HepG2 (cell line): Measurements from ENCODE around the gene HCK. TPM values are rescaled to one million over a fixed set of nuclear protein-coding genes. Genes with fewer than 3 reads are reported as not detected.
A peak's percentile ranks its signal among the peaks of the same experiment; 100 is the strongest.

Source experiments
- AHR ChIP-seq: IDR thresholded peaks from 2 replicates; pipeline ENCODE4 v1.6.1; 2018; ENCODE audit warnings: missing genetic modification reagents, missing compliant biosample characterization
- BRD4 ChIP-seq: sonication (generic); formaldehyde crosslinking; IDR thresholded peaks from 2 replicates; pipeline ENCODE4 v1.4.0; 2020; ENCODE audit warnings: missing genetic modification reagents
- CENPT ChIP-seq: sonication (generic); formaldehyde crosslinking; IDR thresholded peaks from 2 replicates; pipeline ENCODE4 v1.8.0; 2022; ENCODE audit warnings: low read depth, mild to moderate bottlenecking, moderate library complexity, missing genetic modification reagents
- FOXK1 ChIP-seq: sonication (generic); formaldehyde crosslinking; IDR thresholded peaks from 2 replicates; pipeline ENCODE4 v1.4.0; 2020; ENCODE audit warnings: low read depth, missing genetic modification reagents, borderline replicate concordance
- HDAC2 ChIP-seq: sonication (generic); formaldehyde crosslinking; IDR thresholded peaks from 2 replicates; pipeline ENCODE4 v1.4.0; 2020; ENCODE audit warnings: missing genetic modification reagents
- NFYB ChIP-seq: sonication (generic); formaldehyde crosslinking; IDR thresholded peaks from 2 replicates; pipeline ENCODE4 v1.4.0; 2020; ENCODE audit warnings: missing genetic modification reagents
- NR2F6 ChIP-seq, 2 experiments: IDR thresholded peaks; 2 replicates each; pipeline ENCODE4 v1.6.1; 2016; ENCODE audit warnings: antibody characterized with exemption in 1 of 2, mild to moderate bottlenecking in 1 of 2
- PHF21A ChIP-seq: sonication (generic); formaldehyde crosslinking; IDR thresholded peaks from 2 replicates; pipeline ENCODE4 v1.5.0; 2020; ENCODE audit warnings: mild to moderate bottlenecking, missing genetic modification reagents
- PLRG1 ChIP-seq: fragments of 450-650 bp; conservative IDR thresholded peaks from 2 replicates; pipeline ENCODE4 v1.6.1; 2016
- POGZ ChIP-seq: sonication (generic); formaldehyde crosslinking; IDR thresholded peaks from 2 replicates; pipeline ENCODE4 v1.4.0; 2020; ENCODE audit warnings: mild to moderate bottlenecking, missing genetic modification reagents
- RBFOX2 ChIP-seq: fragments of 200-400 bp; formaldehyde crosslinking; IDR thresholded peaks from 2 replicates; pipeline ENCODE4 v1.6.1; 2017; ENCODE audit warnings: low read depth, mild to moderate bottlenecking, low read length
- STAG1 ChIP-seq: sonication (generic); formaldehyde crosslinking; IDR thresholded peaks from 2 replicates; pipeline ENCODE4 v1.4.0; 2020; ENCODE audit warnings: missing genetic modification reagents
- TEAD2 ChIP-seq: sonication (generic); formaldehyde crosslinking; IDR thresholded peaks from 2 replicates; pipeline ENCODE4 v1.9.0; 2021; ENCODE audit warnings: missing genetic modification reagents
- USF2 ChIP-seq, 2 experiments: sonication (generic) in 1 of 2; formaldehyde crosslinking in 1 of 2; IDR thresholded peaks; 2 replicates each; pipeline versions ENCODE4 v1.5.1 to v1.6.1; 2011 to 2020; ENCODE audit warnings: borderline replicate concordance in 1 of 2, low read depth in 1 of 2, low read length in 1 of 2, mild to moderate bottlenecking in 1 of 2, missing genetic modification reagents in 1 of 2, moderate library complexity in 1 of 2
- YEATS4 ChIP-seq: sonication (generic); formaldehyde crosslinking; IDR thresholded peaks from 2 replicates; pipeline ENCODE4 v1.4.0; 2020; ENCODE audit warnings: missing genetic modification reagents, borderline replicate concordance
- ZFY ChIP-seq: sonication (generic); formaldehyde crosslinking; IDR thresholded peaks from 2 replicates; pipeline ENCODE4 v1.4.0; 2020; ENCODE audit warnings: missing genetic modification reagents
- ZNF451 ChIP-seq: sonication (generic); formaldehyde crosslinking; IDR thresholded peaks from 2 replicates; pipeline ENCODE4 v1.5.0; 2020; ENCODE audit warnings: mild to moderate bottlenecking, missing genetic modification reagents
- ZNF552 ChIP-seq: sonication (generic); formaldehyde crosslinking; IDR thresholded peaks from 2 replicates; pipeline ENCODE4 v1.9.0; 2022; ENCODE audit warnings: missing genetic modification reagents, mild to moderate bottlenecking, borderline replicate concordance
- ZNF766 ChIP-seq: sonication (generic); formaldehyde crosslinking; IDR thresholded peaks from 2 replicates; pipeline ENCODE4 v1.5.0; 2020; ENCODE audit warnings: missing genetic modification reagents, borderline replicate concordance
- ZNF775 ChIP-seq: sonication (generic); formaldehyde crosslinking; IDR thresholded peaks from 2 replicates; pipeline ENCODE4 v1.4.0; 2020; ENCODE audit warnings: missing genetic modification reagents, mild to moderate bottlenecking, moderate library complexity, borderline replicate concordance
- polyA plus RNA-seq, 8 experiments: library from polyadenylated mRNA; depleted of rRNA in 3 of 8; stranded (reverse) in 7 of 8; unstranded in 1 of 8; fragments of >200 nt; fragmentation: Illumina TruSeq in 4 of 8; extraction: Trizol in 4 of 8; gene quantifications; 2 replicates each; pipeline versions ENCODE4 v1.2.1 to v1.2.3, GENCODE V29; 2011 to 2016; ENCODE audit warnings: low read depth in 4 of 8, missing spikeins in 1 of 8, mixed read lengths in 1 of 8; ENCODE audit not compliant: insufficient read depth in 1 of 8
- total RNA-seq, 5 experiments: library from RNA; depleted of rRNA; stranded (reverse); fragments of >200 nt; fragmentation: Illumina TruSeq; extraction: Trizol; gene quantifications; 2 replicates each; pipeline ENCODE4 v1.2.3, GENCODE V29; 2016; ENCODE audit warnings: low read depth in 1 of 5
- TF ChIP-seq, protein P1 (sequence below): sonication (generic); formaldehyde crosslinking; IDR thresholded peaks from 2 replicates; pipeline ENCODE4 v1.9.0; 2022; ENCODE audit warnings: missing genetic modification reagents, mild to moderate bottlenecking, borderline replicate concordance
- TF ChIP-seq, protein P2 (sequence below): sonication (generic); formaldehyde crosslinking; conservative IDR thresholded peaks from 2 replicates; pipeline ENCODE4 v1.8.0; 2022; ENCODE audit warnings: mild to moderate bottlenecking, moderate library complexity, missing genetic modification reagents
- TF ChIP-seq, protein P3 (sequence below): sonication (generic); formaldehyde crosslinking; conservative IDR thresholded peaks from 2 replicates; pipeline ENCODE4 v1.4.0; 2020; ENCODE audit warnings: missing genetic modification reagents

The HCK gene
- total and polyA plus RNA-seq, 2 of the 13 experiments (the other 11 are each of a cell fraction or from before 2014, with no cell fraction given) = 0.04 TPM; not detected in 1

GRCh38 chr20:32079655-32080109, 27.6 kb downstream of the HCK start (continued):
- TF ChIP-seq ZNF766 = peak; percentile 29; the same call in 1 of the 2 replicates
- TF ChIP-seq AHR (CRISPR knock-in tag) = peak; percentile 20; the same call in 1 of the 2 replicates
- TF ChIP-seq USF2 (IDR thresholded peaks at IDR 0.05; ENCODE audit: low read depth, low read length) = no peak
- TF ChIP-seq USF2 (CRISPR knock-in tag; IDR thresholded peaks at IDR 0.05; ENCODE audit: borderline replicate concordance) = peak; percentile 46; the same call in 1 of the 2 replicates
- TF ChIP-seq, protein P1, sequence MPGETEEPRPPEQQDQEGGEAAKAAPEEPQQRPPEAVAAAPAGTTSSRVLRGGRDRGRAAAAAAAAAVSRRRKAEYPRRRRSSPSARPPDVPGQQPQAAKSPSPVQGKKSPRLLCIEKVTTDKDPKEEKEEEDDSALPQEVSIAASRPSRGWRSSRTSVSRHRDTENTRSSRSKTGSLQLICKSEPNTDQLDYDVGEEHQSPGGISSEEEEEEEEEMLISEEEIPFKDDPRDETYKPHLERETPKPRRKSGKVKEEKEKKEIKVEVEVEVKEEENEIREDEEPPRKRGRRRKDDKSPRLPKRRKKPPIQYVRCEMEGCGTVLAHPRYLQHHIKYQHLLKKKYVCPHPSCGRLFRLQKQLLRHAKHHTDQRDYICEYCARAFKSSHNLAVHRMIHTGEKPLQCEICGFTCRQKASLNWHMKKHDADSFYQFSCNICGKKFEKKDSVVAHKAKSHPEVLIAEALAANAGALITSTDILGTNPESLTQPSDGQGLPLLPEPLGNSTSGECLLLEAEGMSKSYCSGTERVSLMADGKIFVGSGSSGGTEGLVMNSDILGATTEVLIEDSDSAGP (CRISPR knock-in tag) = peak; percentile 62
- TF ChIP-seq, protein P2, sequence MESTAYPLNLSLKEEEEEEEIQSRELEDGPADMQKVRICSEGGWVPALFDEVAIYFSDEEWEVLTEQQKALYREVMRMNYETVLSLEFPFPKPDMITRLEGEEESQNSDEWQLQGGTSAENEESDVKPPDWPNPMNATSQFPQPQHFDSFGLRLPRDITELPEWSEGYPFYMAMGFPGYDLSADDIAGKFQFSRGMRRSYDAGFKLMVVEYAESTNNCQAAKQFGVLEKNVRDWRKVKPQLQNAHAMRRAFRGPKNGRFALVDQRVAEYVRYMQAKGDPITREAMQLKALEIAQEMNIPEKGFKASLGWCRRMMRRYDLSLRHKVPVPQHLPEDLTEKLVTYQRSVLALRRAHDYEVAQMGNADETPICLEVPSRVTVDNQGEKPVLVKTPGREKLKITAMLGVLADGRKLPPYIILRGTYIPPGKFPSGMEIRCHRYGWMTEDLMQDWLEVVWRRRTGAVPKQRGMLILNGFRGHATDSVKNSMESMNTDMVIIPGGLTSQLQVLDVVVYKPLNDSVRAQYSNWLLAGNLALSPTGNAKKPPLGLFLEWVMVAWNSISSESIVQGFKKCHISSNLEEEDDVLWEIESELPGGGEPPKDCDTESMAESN = peak; percentile 54; the same call in 1 of the 2 replicates
- peak; percentile 37; the same call in 1 of the 2 replicates for TF ChIP-seq ZNF451 (CRISPR knock-in tag)
- TF ChIP-seq NR2F6 (IDR thresholded peaks at IDR 0.05) = peak; percentile 66
- TF ChIP-seq NR2F6 (CRISPR knock-in tag; IDR thresholded peaks at IDR 0.05) = peak; percentile 90
- 0 out of 2 replicates have a peak, but pooled peaks have one; percentile 24 for TF ChIP-seq BRD4 (CRISPR knock-in tag)
- peak; percentile 39; the same call in 1 of the 2 replicates for TF ChIP-seq FOXK1 (CRISPR knock-in tag)
- no peak for TF ChIP-seq PLRG1
- TF ChIP-seq RBFOX2 = no peak
- no peak for TF ChIP-seq ZNF775 (CRISPR knock-in tag)
- TF ChIP-seq NFYB (CRISPR knock-in tag) = no peak
- TF ChIP-seq, protein P3, sequence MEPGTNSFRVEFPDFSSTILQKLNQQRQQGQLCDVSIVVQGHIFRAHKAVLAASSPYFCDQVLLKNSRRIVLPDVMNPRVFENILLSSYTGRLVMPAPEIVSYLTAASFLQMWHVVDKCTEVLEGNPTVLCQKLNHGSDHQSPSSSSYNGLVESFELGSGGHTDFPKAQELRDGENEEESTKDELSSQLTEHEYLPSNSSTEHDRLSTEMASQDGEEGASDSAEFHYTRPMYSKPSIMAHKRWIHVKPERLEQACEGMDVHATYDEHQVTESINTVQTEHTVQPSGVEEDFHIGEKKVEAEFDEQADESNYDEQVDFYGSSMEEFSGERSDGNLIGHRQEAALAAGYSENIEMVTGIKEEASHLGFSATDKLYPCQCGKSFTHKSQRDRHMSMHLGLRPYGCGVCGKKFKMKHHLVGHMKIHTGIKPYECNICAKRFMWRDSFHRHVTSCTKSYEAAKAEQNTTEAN (CRISPR knock-in tag) = 0 out of 2 replicates have a peak, but pooled peaks have one; percentile 39
- TF ChIP-seq CENPT = no peak
- no peak for TF ChIP-seq YEATS4
- TF ChIP-seq POGZ = peak; percentile 70
- TF ChIP-seq ZNF552 (CRISPR knock-in tag) = no peak
- peak; percentile 47; the same call in 1 of the 2 replicates for TF ChIP-seq ZFY
- peak; percentile 26; the same call in 1 of the 2 replicates for TF ChIP-seq HDAC2 (CRISPR knock-in tag)
- TF ChIP-seq PHF21A = peak; percentile 63
- peak; percentile 41 for TF ChIP-seq STAG1 (CRISPR knock-in tag)
- TF ChIP-seq TEAD2 (CRISPR knock-in tag) = no peak
